CD4-positive, alpha-beta T cell (primary cell): ENCODE measurements around the gene LPP. TPM values are rescaled to one million over a fixed set of nuclear protein-coding genes. Genes with fewer than 3 reads are reported as not detected.

ENCODE experiments used
- ATAC-seq: fragments of 200-7000 bp; cut with Tn5 transposase; one replicate; pipeline ENCODE4 v1.10.0; 2022; ENCODE audit warnings: mild to moderate bottlenecking; ENCODE audit not compliant: poor library complexity
- CTCF ChIA-PET: fragments of 350-600 bp; sonication (Branson Sonifier 250); formaldehyde crosslinking; loops from one replicate; lab custom pipeline; 2021; ENCODE audit warnings: antibody characterized with exemption, inconsistent platforms; lab: Charles Lee
- POLR2A ChIA-PET: fragments of 350-600 bp; sonication (Branson Sonifier 250); formaldehyde crosslinking; loops from one replicate; lab custom pipeline; 2021; ENCODE audit warnings: antibody characterized with exemption, inconsistent platforms; lab: Charles Lee
- DNase-seq, 14 experiments: peaks; one replicate each; pipeline ENCODE4 v3.0.0-alpha.2; 2013 to 2020; ENCODE audit warnings: mixed read lengths in 2 of 14
- H3K27ac ChIP-seq, 2 donors: one replicate each; pipeline versions ENCODE4 v1.5.1 to v1.7.0; 2013; ENCODE audit warnings: low read length in 2 of 2, low read depth in 1 of 2, mild to moderate bottlenecking in 1 of 2
- H3K27me3 ChIP-seq, 2 experiments: 1 replicate in 1 of 2; 2 replicates in 1 of 2; pipeline versions ENCODE4 v1.6.1 to v1.7.0; 2013; ENCODE audit warnings: low read length in 2 of 2, control low read depth in 1 of 2, mild to moderate bottlenecking in 1 of 2, moderate library complexity in 1 of 2; ENCODE audit not compliant: insufficient read depth in 2 of 2, control insufficient read depth in 1 of 2
- H3K36me3 ChIP-seq: one replicate; pipeline ENCODE4 v1.6.1; 2013; ENCODE audit warnings: low read length, control low read depth; ENCODE audit not compliant: insufficient read depth
- H3K4me1 ChIP-seq: one replicate; pipeline ENCODE4 v1.6.1; 2013; ENCODE audit warnings: low read length, control low read depth; ENCODE audit not compliant: insufficient read depth
- H3K4me3 ChIP-seq: one replicate; pipeline ENCODE4 v1.5.1; 2013; ENCODE audit warnings: mild to moderate bottlenecking, low read length, moderate library complexity
- H3K9me3 ChIP-seq, 2 experiments: 1 replicate in 1 of 2; 2 replicates in 1 of 2; pipeline versions ENCODE4 v1.6.1 to v1.7.0; 2013; ENCODE audit warnings: low read length in 2 of 2, mild to moderate bottlenecking in 2 of 2, control low read depth in 1 of 2, moderate library complexity in 1 of 2; ENCODE audit not compliant: control insufficient read depth in 1 of 2, insufficient read depth in 1 of 2
- H3K27ac Mint-ChIP-seq: one replicate; pipeline ENCODE4 v1.8.0; 2020; ENCODE audit warnings: mixed read lengths
- H3K27me3 Mint-ChIP-seq: one replicate; pipeline ENCODE4 v1.8.0; 2021; ENCODE audit warnings: mixed read lengths
- H3K36me3 Mint-ChIP-seq: one replicate; pipeline ENCODE4 v1.8.0; 2021; ENCODE audit warnings: low read depth, mixed read lengths
- H3K4me1 Mint-ChIP-seq: one replicate; pipeline ENCODE4 v1.8.0; 2021; ENCODE audit warnings: low read depth, mixed read lengths
- H3K4me3 Mint-ChIP-seq: one replicate; pipeline ENCODE4 v1.8.0; 2020; ENCODE audit warnings: mild to moderate bottlenecking, mixed read lengths
- H3K9me3 Mint-ChIP-seq: one replicate; pipeline ENCODE4 v1.8.0; 2020; ENCODE audit warnings: mixed read lengths
- intact Hi-C, 2 experiments: fragments of 100-400 bp; cut with DNase I in 1 of 2; cut with micrococcal nuclease in 1 of 2; formaldehyde crosslinking; loops; one replicate each; pipeline versions ENCODE4 v1.15.1 to v1.9.0; 2023 to 2025; cut with DNase I, micrococcal nuclease
- total RNA-seq, 174 experiments: library from RNA in 2 of 174; stranded (reverse) in 2 of 174; gene quantifications; one replicate each; pipeline ENCODE4 v1.2.3 and lab custom pipeline; 2021 to 2026
- TF ChIP-seq, protein P1 (sequence below): fragments of 200-600 bp; IDR thresholded peaks from one replicate; pipeline ENCODE4 v1.8.0; 2022; ENCODE audit warnings: antibody characterized with exemption, mild to moderate bottlenecking

The LPP gene
- total RNA-seq, 2 experiments from 2014 or later, result 45.6 to 45.9 TPM

DNA sequence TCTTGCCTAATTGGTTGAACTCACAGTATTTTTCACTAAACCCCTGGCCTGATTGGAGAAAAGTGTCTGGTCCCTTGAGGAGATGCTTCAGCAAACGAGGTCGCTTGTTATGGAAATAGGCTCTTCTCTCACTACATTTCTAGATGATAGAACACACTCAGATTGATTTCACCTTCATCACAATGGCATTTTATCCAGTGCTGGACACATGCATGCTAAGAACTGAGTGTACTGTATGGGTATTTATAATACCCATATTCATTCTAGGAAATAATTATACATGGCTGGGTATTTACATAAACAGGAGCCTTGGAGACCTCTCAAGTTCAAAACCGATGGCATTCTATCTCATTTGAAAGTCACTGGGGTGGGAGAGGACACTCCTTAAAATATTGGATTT lies 444.9 kb downstream of the LPP start:
- Mint-ChIP-seq H3K36me3 (no peaks in the 10 kb centered on the region), H3K4me3 (no peak overlapping the region), H3K9me3 (no peaks in the 10 kb centered on the region), H3K27me3 (no peaks in the 10 kb centered on the region), H3K27ac (no peak overlapping the region), H3K4me1 (no peaks in the 10 kb centered on the region)
- ATAC-seq, result no peak
- ChIA-PET CTCF (interaction anchor here (1.2 to 1.5 kb wide), 2 partner anchors 27 to 859 kb away, joined by 3 read pairs; no protein-coding TSS in a partner anchor), POLR2A (interaction anchor here (0.7 kb wide), 1 partner anchor 27 kb away, joined by 5 read pairs; no protein-coding TSS in a partner anchor)
- H3K9me3 ChIP-seq, result no peaks in the 10 kb centered on the region
- H3K4me3 ChIP-seq, result no peak overlapping the region
- H3K4me1 ChIP-seq, result no peaks in the 10 kb centered on the region
- TF ChIP-seq, protein P1, sequence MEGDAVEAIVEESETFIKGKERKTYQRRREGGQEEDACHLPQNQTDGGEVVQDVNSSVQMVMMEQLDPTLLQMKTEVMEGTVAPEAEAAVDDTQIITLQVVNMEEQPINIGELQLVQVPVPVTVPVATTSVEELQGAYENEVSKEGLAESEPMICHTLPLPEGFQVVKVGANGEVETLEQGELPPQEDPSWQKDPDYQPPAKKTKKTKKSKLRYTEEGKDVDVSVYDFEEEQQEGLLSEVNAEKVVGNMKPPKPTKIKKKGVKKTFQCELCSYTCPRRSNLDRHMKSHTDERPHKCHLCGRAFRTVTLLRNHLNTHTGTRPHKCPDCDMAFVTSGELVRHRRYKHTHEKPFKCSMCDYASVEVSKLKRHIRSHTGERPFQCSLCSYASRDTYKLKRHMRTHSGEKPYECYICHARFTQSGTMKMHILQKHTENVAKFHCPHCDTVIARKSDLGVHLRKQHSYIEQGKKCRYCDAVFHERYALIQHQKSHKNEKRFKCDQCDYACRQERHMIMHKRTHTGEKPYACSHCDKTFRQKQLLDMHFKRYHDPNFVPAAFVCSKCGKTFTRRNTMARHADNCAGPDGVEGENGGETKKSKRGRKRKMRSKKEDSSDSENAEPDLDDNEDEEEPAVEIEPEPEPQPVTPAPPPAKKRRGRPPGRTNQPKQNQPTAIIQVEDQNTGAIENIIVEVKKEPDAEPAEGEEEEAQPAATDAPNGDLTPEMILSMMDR, result no peak
- DNase-seq, result no peak
- H3K27me3 ChIP-seq, result no peaks in the 10 kb centered on the region
- intact Hi-C loops, result loop anchor here in 1 of 2 experiments (10.0 kb wide), 1 partner anchor 514 kb away; no protein-coding TSS in a partner anchor
- no peaks in the 10 kb centered on the region for H3K36me3 ChIP-seq
- H3K27ac ChIP-seq, result no peak overlapping the region

DNA sequence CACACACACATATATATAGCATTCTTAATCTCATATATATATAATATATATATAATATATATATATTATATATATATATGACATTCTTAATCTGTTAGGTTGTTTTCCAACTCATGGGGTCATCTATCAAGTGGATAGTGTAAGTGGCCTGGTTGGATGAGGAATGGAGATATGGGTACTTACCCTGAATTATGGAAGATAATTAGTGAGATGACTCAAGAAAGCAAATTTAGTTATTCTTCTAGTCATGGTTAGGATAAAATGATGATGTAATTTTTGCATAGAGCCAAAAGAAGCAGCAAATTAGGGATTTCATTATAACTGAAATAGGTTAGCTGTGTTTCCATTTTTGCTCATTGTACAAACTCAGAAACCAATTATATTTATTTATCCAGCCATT lies 448.2 kb downstream of the LPP start:
- ATAC-seq (no peak), DNase-seq (no peak)
- Mint-ChIP-seq H3K36me3 (no peaks in the 10 kb centered on the region), H3K4me3 (no peak overlapping the region), H3K27ac (no peak overlapping the region), H3K9me3 (no peaks in the 10 kb centered on the region), H3K4me1 (no peaks in the 10 kb centered on the region), H3K27me3 (no peaks in the 10 kb centered on the region)
- POLR2A ChIA-PET, result no interaction called here
- intact Hi-C loops, result no loop called here
- no peaks in the 10 kb centered on the region for H3K9me3 ChIP-seq
- no peaks in the 10 kb centered on the region for H3K36me3 ChIP-seq
- H3K4me3 ChIP-seq, result no peak overlapping the region
- no peak overlapping the region for H3K27ac ChIP-seq
- TF ChIP-seq, protein P1, result no peak
- no peaks in the 10 kb centered on the region for H3K4me1 ChIP-seq
- H3K27me3 ChIP-seq, result no peaks in the 10 kb centered on the region
- CTCF ChIA-PET, result no interaction called here

DNA sequence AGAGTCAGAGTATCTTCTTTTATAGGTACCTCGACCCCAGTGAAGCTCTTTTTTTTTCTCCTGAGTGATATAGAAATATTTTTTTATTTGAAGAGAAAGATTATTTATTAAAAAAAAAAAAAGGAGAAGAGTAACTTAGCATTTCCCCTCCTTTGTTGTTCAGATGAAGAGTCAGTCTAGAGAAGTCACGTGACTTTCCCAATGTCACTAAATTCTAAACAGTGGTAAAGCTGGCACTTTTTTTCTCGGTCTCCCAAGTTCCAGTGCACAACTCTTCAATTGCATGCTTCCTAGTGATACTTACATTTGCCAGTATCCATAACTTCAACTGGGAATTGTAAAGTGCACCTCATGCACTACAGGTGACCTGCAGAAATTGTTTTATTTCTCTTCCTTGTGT lies 448.7 kb downstream of the LPP start:
- no peaks in the 10 kb centered on the region for H3K36me3 Mint-ChIP-seq
- no peak overlapping the region for H3K4me3 ChIP-seq
- ATAC-seq, result no peak

More for the DNA sequence above, 448.7 kb downstream of the LPP start:
- Mint-ChIP-seq H3K27ac (no peak overlapping the region), H3K9me3 (no peaks in the 10 kb centered on the region), H3K4me1 (no peaks in the 10 kb centered on the region), H3K4me3 (no peak overlapping the region), H3K27me3 (no peaks in the 10 kb centered on the region)
- no peaks in the 10 kb centered on the region for H3K4me1 ChIP-seq
- DNase-seq, result no peak
- TF ChIP-seq, protein P1, result no peak
- intact Hi-C loops, result no loop called here
- H3K9me3 ChIP-seq, result no peaks in the 10 kb centered on the region
- ChIA-PET POLR2A (no interaction called here), CTCF (interaction anchor here (0.6 kb wide), 1 partner anchor 39 kb away, joined by 3 read pairs; no protein-coding TSS in a partner anchor)
- H3K27me3 ChIP-seq, result no peaks in the 10 kb centered on the region
- H3K27ac ChIP-seq, result no peak overlapping the region
- H3K36me3 ChIP-seq, result no peaks in the 10 kb centered on the region
